ENCODE results near the gene TWF1.
"Not testable (repeated sequence)": the region's sequence is repeated elsewhere in the genome, so short reads cannot be mapped to it uniquely, and the experiment has no call there.

Gene TWF1

DNA sequence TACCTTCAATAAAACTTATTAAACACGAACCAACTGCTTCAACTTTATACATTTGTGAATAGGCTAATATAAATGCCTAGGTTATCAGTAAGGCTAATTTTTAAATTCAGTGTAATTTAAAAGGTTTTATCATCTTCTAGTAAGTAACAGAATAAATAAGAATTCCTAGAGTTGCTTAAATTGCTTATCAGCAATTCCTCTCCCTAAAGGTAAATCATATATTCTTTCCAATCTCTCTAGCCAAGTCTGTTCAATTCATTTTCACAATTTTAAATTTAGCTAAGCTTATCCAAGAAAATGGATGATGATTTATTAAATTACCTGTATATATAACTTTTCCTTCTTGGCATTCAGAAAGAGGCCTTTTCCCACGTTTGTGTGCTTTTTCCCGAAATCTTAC, 52.1 kb downstream of the TWF1 start:
- CTCF ChIA-PET, result no interaction called here
- TF ChIP-seq, protein P1, sequence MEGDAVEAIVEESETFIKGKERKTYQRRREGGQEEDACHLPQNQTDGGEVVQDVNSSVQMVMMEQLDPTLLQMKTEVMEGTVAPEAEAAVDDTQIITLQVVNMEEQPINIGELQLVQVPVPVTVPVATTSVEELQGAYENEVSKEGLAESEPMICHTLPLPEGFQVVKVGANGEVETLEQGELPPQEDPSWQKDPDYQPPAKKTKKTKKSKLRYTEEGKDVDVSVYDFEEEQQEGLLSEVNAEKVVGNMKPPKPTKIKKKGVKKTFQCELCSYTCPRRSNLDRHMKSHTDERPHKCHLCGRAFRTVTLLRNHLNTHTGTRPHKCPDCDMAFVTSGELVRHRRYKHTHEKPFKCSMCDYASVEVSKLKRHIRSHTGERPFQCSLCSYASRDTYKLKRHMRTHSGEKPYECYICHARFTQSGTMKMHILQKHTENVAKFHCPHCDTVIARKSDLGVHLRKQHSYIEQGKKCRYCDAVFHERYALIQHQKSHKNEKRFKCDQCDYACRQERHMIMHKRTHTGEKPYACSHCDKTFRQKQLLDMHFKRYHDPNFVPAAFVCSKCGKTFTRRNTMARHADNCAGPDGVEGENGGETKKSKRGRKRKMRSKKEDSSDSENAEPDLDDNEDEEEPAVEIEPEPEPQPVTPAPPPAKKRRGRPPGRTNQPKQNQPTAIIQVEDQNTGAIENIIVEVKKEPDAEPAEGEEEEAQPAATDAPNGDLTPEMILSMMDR (IDR thresholded peaks at IDR 0.05; ENCODE audit: insufficient read depth, low read length, missing control alignments), result no peak
- POLR2A ChIA-PET, result no interaction called here
- H3K4me3 ChIP-seq (ENCODE audit: low read depth, low read length), result no peak overlapping the region
- no peak for DNase-seq (ENCODE audit: low read depth, low spot score)

- POLR2A ChIA-PET; DNase-seq (ENCODE audit: low read depth, low spot score); CTCF ChIA-PET: not testable (repeated sequence)
Observed at GRCh38 chr12:43751360-43751759, 54.8 kb downstream of the TWF1 start.

GRCh38 chr12:43750814-43751213, 55.3 kb downstream of the TWF1 start:
- POLR2A ChIA-PET, result no interaction called here
- CTCF ChIA-PET, result interaction anchor here (1.7 kb wide), 1 partner anchor 10 kb away, joined by 5 read pairs; no protein-coding TSS in a partner anchor
- TF ChIP-seq, protein P1 (IDR thresholded peaks at IDR 0.05; ENCODE audit: insufficient read depth, low read length, missing control alignments), result no peak

More at GRCh38 chr12:43751360-43751759, 54.8 kb downstream of the TWF1 start:
- not testable (repeated sequence) for H3K4me3 ChIP-seq (ENCODE audit: low read depth, low read length)

DNA sequence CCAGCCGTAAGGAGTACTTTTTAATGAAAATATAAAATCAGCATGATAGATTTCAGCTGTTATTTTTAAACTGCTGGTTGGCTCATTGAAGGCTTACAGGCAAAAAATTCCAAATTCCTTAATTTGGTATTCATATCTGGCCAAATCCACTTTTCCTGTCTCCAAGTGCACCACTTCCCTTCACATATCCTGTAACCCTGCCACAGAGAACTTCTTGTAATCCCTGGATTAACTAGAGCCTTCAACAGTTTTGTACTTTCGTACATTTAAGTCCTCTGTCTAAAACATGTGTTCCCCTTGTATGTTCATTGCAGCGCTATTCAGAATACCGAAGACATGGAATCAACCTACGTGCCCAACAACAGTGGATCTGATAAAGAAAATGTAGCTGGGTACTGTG, 57.1 kb downstream of the TWF1 start:
- TF ChIP-seq, protein P1 (IDR thresholded peaks at IDR 0.05; ENCODE audit: insufficient read depth, low read length, missing control alignments), result no peak
- POLR2A ChIA-PET, result no interaction called here
- no peak for DNase-seq (ENCODE audit: low read depth, low spot score)

More at GRCh38 chr12:43750814-43751213, 55.3 kb downstream of the TWF1 start:
- no peak overlapping the region for H3K4me3 ChIP-seq (ENCODE audit: low read depth, low read length)
- DNase-seq (ENCODE audit: low read depth, low spot score), result no peak

GRCh38 chr12:43744826-43745225, 61.3 kb downstream of the TWF1 start:
- CTCF ChIA-PET, result no interaction called here
- TF ChIP-seq, protein P1 (IDR thresholded peaks at IDR 0.05; ENCODE audit: insufficient read depth, low read length, missing control alignments), result no peak
- no peak for DNase-seq (ENCODE audit: low read depth, low spot score)
- H3K4me3 ChIP-seq (ENCODE audit: low read depth, low read length), result no peak overlapping the region
- POLR2A ChIA-PET, result no interaction called here

More for the DNA sequence above, 57.1 kb downstream of the TWF1 start:
- CTCF ChIA-PET, result interaction anchor here (0.6 to 2.1 kb wide), 3 partner anchors 8 to 137 kb away, joined by 3 to 10 read pairs (median 5); partner anchors contain the start of genes IRAK4 and PUS7L
- H3K4me3 ChIP-seq (ENCODE audit: low read depth, low read length), result no peak overlapping the region
